Measurements from ENCODE around the gene SMTNL1.

The SMTNL1 gene

GRCh38 chr11:57544566-57544965 is 7.2 kb downstream of the SMTNL1 start:
- no peak for DNase-seq (ENCODE audit: low read depth)

GRCh38 chr11:57545883-57546282 is 8.5 kb downstream of the SMTNL1 start:
- no peak for DNase-seq (ENCODE audit: low read depth)

GRCh38 chr11:57546451-57546850 is 9.1 kb downstream of the SMTNL1 start:
- no peak for DNase-seq (ENCODE audit: low read depth)

- DNase-seq (ENCODE audit: low read depth), result no peak
These were observed 9.6 kb downstream of the SMTNL1 start for GRCh38 chr11:57546869-57547475.

- no peak for DNase-seq (ENCODE audit: low read depth)
These were observed 10.5 kb downstream of the SMTNL1 start for GRCh38 chr11:57547854-57548377.

GRCh38 chr11:57549983-57550382 is 12.6 kb downstream of the SMTNL1 start:
- no peak for DNase-seq (ENCODE audit: low read depth)

- DNase-seq (ENCODE audit: low read depth), result no peak
These were observed 14.5 kb downstream of the SMTNL1 start for GRCh38 chr11:57551941-57552340.

GRCh38 chr11:57552479-57552878 is 15.1 kb downstream of the SMTNL1 start:
- no peak for DNase-seq (ENCODE audit: low read depth)

GRCh38 chr11:57555393-57555792 is 18.0 kb downstream of the SMTNL1 start:
- DNase-seq (ENCODE audit: low read depth), result no peak

- no peak for DNase-seq (ENCODE audit: low read depth)
These were observed 18.6 kb downstream of the SMTNL1 start for GRCh38 chr11:57556041-57556440.

- DNase-seq (ENCODE audit: low read depth), result no peak
These were observed 22.8 kb downstream of the SMTNL1 start for GRCh38 chr11:57560146-57560545.

- DNase-seq (ENCODE audit: low read depth), result no peak
These were observed 25.2 kb downstream of the SMTNL1 start for GRCh38 chr11:57562596-57562995.

- no peak for DNase-seq (ENCODE audit: low read depth)
These were observed 28.9 kb downstream of the SMTNL1 start for GRCh38 chr11:57566005-57566904.

- DNase-seq (ENCODE audit: low read depth), result peak; percentile 16
These were observed 29.6 kb downstream of the SMTNL1 start for GRCh38 chr11:57566905-57567514.

GRCh38 chr11:57567515-57568329 is 30.3 kb downstream of the SMTNL1 start, which contains the start of gene UBE2L6:
TSS of gene UBE2L6 (minus strand) at chr11:57567672. CDS start at chr11:57567611, 61 bp downstream.
- peak; percentile 81 for DNase-seq (ENCODE audit: low read depth)

- no peak for DNase-seq (ENCODE audit: low read depth)
These were observed 31.0 kb downstream of the SMTNL1 start for GRCh38 chr11:57568330-57568766.

- DNase-seq (ENCODE audit: low read depth), result no peak
These were observed 34.2 kb downstream of the SMTNL1 start for GRCh38 chr11:57571606-57572005.

GRCh38 chr11:57574061-57574460 is 36.7 kb downstream of the SMTNL1 start:
- DNase-seq (ENCODE audit: low read depth), result no peak

GRCh38 chr11:57584341-57584740 is 46.9 kb downstream of the SMTNL1 start:
- DNase-seq (ENCODE audit: low read depth), result no peak

GRCh38 chr11:57585301-57585700 is 47.9 kb downstream of the SMTNL1 start:
- DNase-seq (ENCODE audit: low read depth), result no peak

- no peak for DNase-seq (ENCODE audit: low read depth)
These were observed 49.4 kb downstream of the SMTNL1 start for GRCh38 chr11:57586711-57587245.
